Progenitor cell of endocrine pancreas (in vitro differentiated cells): Measurements from ENCODE around the gene PTCD2. TPM values are rescaled to one million over a fixed set of nuclear protein-coding genes. Genes with fewer than 3 reads are reported as not detected.

Experiments
- DNase-seq: peaks from one replicate; pipeline ENCODE4 v3.0.0; 2021; ENCODE audit warnings: low spot score; ENCODE audit not compliant: unreplicated experiment
- H3K27ac Mint-ChIP-seq: 2 replicates; pipeline ENCODE4 v1.8.0; 2021; ENCODE audit warnings: mild to moderate bottlenecking, moderate library complexity, mixed read lengths
- H3K27me3 Mint-ChIP-seq: 2 replicates; pipeline ENCODE4 v1.8.0; 2021; ENCODE audit warnings: mixed read lengths
- H3K36me3 Mint-ChIP-seq: 2 replicates; pipeline ENCODE4 v1.8.0; 2022; ENCODE audit warnings: mixed read lengths; ENCODE audit not compliant: insufficient read depth
- H3K4me1 Mint-ChIP-seq: 2 replicates; pipeline ENCODE4 v1.8.0; 2021; ENCODE audit warnings: low read depth, mixed read lengths
- H3K4me3 Mint-ChIP-seq: 2 replicates; pipeline ENCODE4 v1.8.0; 2021; ENCODE audit warnings: low read depth, mild to moderate bottlenecking, moderate library complexity, mixed read lengths
- H3K9me3 Mint-ChIP-seq: 2 replicates; pipeline ENCODE4 v1.8.0; 2021; ENCODE audit warnings: low read depth, mixed read lengths
- CTCF ChIP-seq: fragments of 200-600 bp; sonication (generic); IDR thresholded peaks from one replicate; pipeline ENCODE4 v1.5.0; 2021; ENCODE audit warnings: antibody characterized with exemption, mild to moderate bottlenecking; ENCODE audit not compliant: unreplicated experiment
- total RNA-seq: library from RNA; stranded (reverse); gene quantifications from 2 replicates; pipeline ENCODE4 v1.2.1, GENCODE V29; 2021

PTCD2 gene
- total RNA-seq, 1 donor from 2014 or later, result 13.5 TPM

- Mint-ChIP-seq H3K4me1 (peaks cover 3% of the 10 kb centered on the region), H3K27me3 (no peaks in the 10 kb centered on the region), H3K27ac (no peak overlapping the region), H3K36me3 (peaks cover 19% of the 10 kb centered on the region), H3K4me3 (no peak overlapping the region), H3K9me3 (peaks cover 4% of the 10 kb centered on the region)
- TF ChIP-seq CTCF, result no peak
- no peak for DNase-seq
Measured at GRCh38 chr5:72347801-72348308, 27.7 kb downstream of the PTCD2 start.

GRCh38 chr5:72351376-72351775, 31.2 kb downstream of the PTCD2 start:
- Mint-ChIP-seq H3K27ac (no peak overlapping the region), H3K4me1 (peaks cover 2% of the 10 kb centered on the region), H3K27me3 (no peaks in the 10 kb centered on the region), H3K9me3 (no peaks in the 10 kb centered on the region), H3K36me3 (peaks cover 3% of the 10 kb centered on the region), H3K4me3 (no peak overlapping the region)
- TF ChIP-seq CTCF, result no peak
- DNase-seq, result no peak

- Mint-ChIP-seq H3K9me3 (no peaks in the 10 kb centered on the region), H3K4me1 (peaks cover 2% of the 10 kb centered on the region), H3K27ac (no peak overlapping the region), H3K27me3 (no peaks in the 10 kb centered on the region), H3K4me3 (no peak overlapping the region), H3K36me3 (no peaks in the 10 kb centered on the region)
- DNase-seq, result no peak
- TF ChIP-seq CTCF, result no peak
Measured at GRCh38 chr5:72352616-72353015, 32.4 kb downstream of the PTCD2 start.

- no peak for TF ChIP-seq CTCF
- H3K27me3 Mint-ChIP-seq, result no peaks in the 10 kb centered on the region
- H3K27ac Mint-ChIP-seq, result no peak overlapping the region
- no peak for DNase-seq
- H3K4me1 Mint-ChIP-seq, result peaks cover 2% of the 10 kb centered on the region
- H3K4me3 Mint-ChIP-seq, result no peak overlapping the region
- no peaks in the 10 kb centered on the region for H3K36me3 Mint-ChIP-seq
- no peaks in the 10 kb centered on the region for H3K9me3 Mint-ChIP-seq
Measured at GRCh38 chr5:72353046-72353445, 32.9 kb downstream of the PTCD2 start.

GRCh38 chr5:72355706-72356299, 35.6 kb downstream of the PTCD2 start:
- H3K36me3 Mint-ChIP-seq, result peaks cover 5% of the 10 kb centered on the region

More at GRCh38 chr5:72355706-72356299, 35.6 kb downstream of the PTCD2 start:
- Mint-ChIP-seq H3K4me3 (no peak overlapping the region), H3K27ac (peak overlapping the region; percentile 60), H3K9me3 (no peaks in the 10 kb centered on the region), H3K27me3 (no peaks in the 10 kb centered on the region), H3K4me1 (peaks cover 2% of the 10 kb centered on the region)
- no peak for DNase-seq
- TF ChIP-seq CTCF, result peak; percentile 40
